H9 (cell line): ENCODE results near the gene CCDC82. TPM values are rescaled to one million over a fixed set of nuclear protein-coding genes. Genes with fewer than 3 reads are reported as not detected.

ENCODE experiments used
- DNase-seq: peaks from one replicate; pipeline ENCODE4 v3.0.0-alpha.2; 2017
- H2AFZ ChIP-seq: one replicate; pipeline ENCODE4 v1.6.1; 2013; ENCODE audit warnings: mild to moderate bottlenecking, low read length, control low read depth, moderate library complexity
- H2AK5ac ChIP-seq: 2 replicates; pipeline ENCODE4 v1.6.1; 2013; ENCODE audit warnings: low read length, control low read depth, mixed read lengths; ENCODE audit not compliant: insufficient read length
- H2BK120ac ChIP-seq: one replicate; pipeline ENCODE4 v1.6.1; 2013; ENCODE audit warnings: low read depth, mild to moderate bottlenecking, low read length, control low read depth, inconsistent platforms; ENCODE audit not compliant: poor library complexity, severe bottlenecking
- H2BK12ac ChIP-seq: 2 replicates; pipeline ENCODE4 v1.6.1; 2013; ENCODE audit warnings: low read length, control low read depth, mixed read lengths, low read depth; ENCODE audit not compliant: insufficient read length
- H2BK15ac ChIP-seq: 2 replicates; pipeline ENCODE4 v1.6.1; 2013; ENCODE audit warnings: low read depth, low read length, control low read depth
- H2BK20ac ChIP-seq: one replicate; pipeline ENCODE4 v1.6.1; 2013; ENCODE audit warnings: low read depth, mild to moderate bottlenecking, low read length, control low read depth, inconsistent platforms; ENCODE audit not compliant: poor library complexity, severe bottlenecking
- H2BK5ac ChIP-seq: 2 replicates; pipeline ENCODE4 v1.6.1; 2013; ENCODE audit warnings: low read length, control low read depth, mixed read lengths; ENCODE audit not compliant: insufficient read length
- H3K14ac ChIP-seq: 2 replicates; pipeline ENCODE4 v1.6.1; 2013; ENCODE audit warnings: low read length, control low read depth; ENCODE audit not compliant: insufficient read depth
- H3K18ac ChIP-seq: 2 replicates; pipeline ENCODE4 v1.6.1; 2013; ENCODE audit warnings: low read depth, mild to moderate bottlenecking, mixed read lengths, low read length, control low read depth; ENCODE audit not compliant: insufficient read length
- H3K23ac ChIP-seq: 2 replicates; pipeline ENCODE4 v1.6.1; 2013; ENCODE audit warnings: low read length, control low read depth, mixed read lengths, low read depth; ENCODE audit not compliant: insufficient read length
- H3K23me2 ChIP-seq: 2 replicates; pipeline ENCODE4 v1.6.1; 2013; ENCODE audit warnings: low read depth, mild to moderate bottlenecking, mixed read lengths, low read length, control low read depth; ENCODE audit not compliant: insufficient read length, poor library complexity, severe bottlenecking
- H3K27ac ChIP-seq: 2 replicates; pipeline ENCODE4 v1.5.1; 2013; ENCODE audit warnings: low read length, control low read depth, mixed read lengths, low read depth; ENCODE audit not compliant: insufficient read length
- H3K27me3 ChIP-seq: 2 replicates; pipeline ENCODE4 v1.6.1; 2013; ENCODE audit warnings: low read length, control low read depth, inconsistent platforms; ENCODE audit not compliant: insufficient read depth
- H3K4ac ChIP-seq: 2 replicates; pipeline ENCODE4 v1.6.1; 2013; ENCODE audit warnings: low read depth, mild to moderate bottlenecking, control low read depth, inconsistent platforms, low read length, moderate library complexity
- H3K4me1 ChIP-seq: 2 replicates; pipeline ENCODE4 v1.6.1; 2013; ENCODE audit warnings: low read length, control low read depth, inconsistent platforms; ENCODE audit not compliant: insufficient read depth
- H3K4me2 ChIP-seq: 2 replicates; pipeline ENCODE4 v1.6.1; 2013; ENCODE audit warnings: low read length, control low read depth, mixed read lengths; ENCODE audit not compliant: insufficient read length, insufficient read depth
- H3K56ac ChIP-seq: 2 replicates; pipeline ENCODE4 v1.6.1; 2013; ENCODE audit warnings: low read depth, mild to moderate bottlenecking, mixed read lengths, low read length, control low read depth; ENCODE audit not compliant: insufficient read length
- H3K79me1 ChIP-seq: 2 replicates; pipeline ENCODE4 v1.6.1; 2013; ENCODE audit warnings: low read depth, mild to moderate bottlenecking, moderate library complexity, low read length, control low read depth, inconsistent platforms; ENCODE audit not compliant: insufficient read depth, poor library complexity, severe bottlenecking
- H3K79me2 ChIP-seq: 2 replicates; pipeline ENCODE4 v1.6.1; 2013; ENCODE audit warnings: low read length, control low read depth, inconsistent platforms; ENCODE audit not compliant: insufficient read depth
- H3K9ac ChIP-seq: 2 replicates; pipeline ENCODE4 v1.6.1; 2013; ENCODE audit warnings: low read length, control low read depth, mixed read lengths; ENCODE audit not compliant: insufficient read length; ENCODE audit errors: extremely low read depth
- H3K9me3 ChIP-seq: one replicate; pipeline ENCODE4 v1.6.1; 2013; ENCODE audit warnings: low read depth, low read length, inconsistent platforms; ENCODE audit not compliant: control insufficient read depth
- H3T11ph ChIP-seq: one replicate; pipeline ENCODE4 v1.6.1; 2013; ENCODE audit warnings: mild to moderate bottlenecking, low read length, control low read depth, inconsistent platforms
- H4K20me1 ChIP-seq: one replicate; pipeline ENCODE4 v1.6.1; 2013; ENCODE audit not compliant: control insufficient read depth, insufficient read length, insufficient read depth
- H4K5ac ChIP-seq: 2 replicates; pipeline ENCODE4 v1.6.1; 2013; ENCODE audit warnings: low read depth, mild to moderate bottlenecking, mixed read lengths, low read length, control low read depth; ENCODE audit not compliant: insufficient read length
- H4K8ac ChIP-seq: replicated peaks from 2 replicates; pipeline ENCODE4 v1.6.1; 2013; ENCODE audit warnings: low read length, control low read depth, mixed read lengths, low read depth; ENCODE audit not compliant: insufficient read length
- H4K91ac ChIP-seq: 2 replicates; pipeline ENCODE4 v1.6.1; 2013; ENCODE audit warnings: low read depth, mild to moderate bottlenecking, moderate library complexity, mixed read lengths, low read length, control low read depth; ENCODE audit not compliant: insufficient read length
- H3K27ac Mint-ChIP-seq, 3 experiments: 2 replicates in 2 of 3; 3 replicates in 1 of 3; pipeline ENCODE4 v1.8.0; 2020 to 2021; ENCODE audit warnings: mixed read lengths in 3 of 3, mild to moderate bottlenecking in 1 of 3, moderate library complexity in 1 of 3
- H3K27me3 Mint-ChIP-seq: 2 replicates; pipeline ENCODE4 v1.8.0; 2021; ENCODE audit warnings: low read depth, mild to moderate bottlenecking, moderate library complexity, mixed read lengths
- H3K36me3 Mint-ChIP-seq, 3 experiments: 2 replicates in 2 of 3; 3 replicates in 1 of 3; pipeline ENCODE4 v1.8.0; 2020 to 2021; ENCODE audit warnings: low read depth in 3 of 3, mixed read lengths in 3 of 3; ENCODE audit not compliant: insufficient read depth in 1 of 3
- H3K4me1 Mint-ChIP-seq, 2 experiments: 2 replicates each; pipeline ENCODE4 v1.8.0; 2020; ENCODE audit warnings: mixed read lengths in 2 of 2
- H3K4me3 Mint-ChIP-seq, 2 experiments: 2 replicates in 1 of 2; 3 replicates in 1 of 2; pipeline ENCODE4 v1.8.0; 2020 to 2021; ENCODE audit warnings: mild to moderate bottlenecking in 2 of 2, mixed read lengths in 2 of 2, moderate library complexity in 1 of 2
- H3K9me3 Mint-ChIP-seq, 2 experiments: 2 replicates in 1 of 2; 3 replicates in 1 of 2; pipeline ENCODE4 v1.8.0; 2020; ENCODE audit warnings: mild to moderate bottlenecking in 2 of 2, mixed read lengths in 2 of 2, moderate library complexity in 1 of 2
- CTCF ChIP-seq: fragments of 200-600 bp; sonication (generic); conservative IDR thresholded peaks from 3 replicates; pipeline ENCODE4 v1.8.0; 2021; ENCODE audit warnings: antibody characterized with exemption, mild to moderate bottlenecking
- WGBS: extraction: QIAGEN DNeasy Blood & Tissue Kit; methylation state at CpG from one replicate; pipeline ENCODE4 v1.1.7; 2013; ENCODE audit warnings: missing lambda C conversion rate, low lambda C conversion rate, mixed read lengths; ENCODE audit not compliant: insufficient read length; ENCODE audit errors: extremely low coverage; 5-methylcytosine and 5-hydroxymethylcytosine counted together
- total RNA-seq: library from RNA; stranded (reverse); gene quantifications from 2 replicates; pipeline ENCODE4 v1.2.1, GENCODE V29; 2021

CCDC82 gene
- total RNA-seq, 1 experiment from 2014 or later, result 17.4 TPM

GRCh38 chr11:96318399-96318798, 71.3 kb downstream of the CCDC82 start:
- Histone ChIP-seq H3K18ac (no peak overlapping the region), H2AK5ac (no peak overlapping the region), H3K4ac (no peak overlapping the region), H3K27ac (no peak overlapping the region), H3K4me2 (no peak overlapping the region), H3K79me1 (no peaks in the 10 kb centered on the region), H3K9ac (no peak overlapping the region), H3K4me1 (peaks cover 9% of the 10 kb centered on the region; the same call in 1 of the 2 replicates), H2BK120ac (no peak overlapping the region), H4K91ac (no peak overlapping the region), H2BK5ac (no peak overlapping the region), H3K27me3 (no peaks in the 10 kb centered on the region), H2AFZ (no peak overlapping the region), H3K23ac (no peak overlapping the region), H3K14ac (no peak overlapping the region), H3K79me2 (peaks cover 2% of the 10 kb centered on the region; the same call in 1 of the 2 replicates), H4K5ac (no peak overlapping the region), H4K20me1 (no peaks in the 10 kb centered on the region), H2BK20ac (no peak overlapping the region), H3T11ph (no peak overlapping the region), H4K8ac (no peak overlapping the region), H2BK15ac (no peak overlapping the region), H3K23me2 (no peaks in the 10 kb centered on the region), H2BK12ac (no peak overlapping the region), H3K56ac (no peak overlapping the region), H3K9me3 (no peaks in the 10 kb centered on the region)
- Mint-ChIP-seq H3K4me1 (peaks cover 27 to 48% of the 10 kb centered on the region in 2 experiments), H3K27ac (no peak overlapping the region), H3K4me3 (no peak overlapping the region), H3K9me3 (no peaks in the 10 kb centered on the region), H3K36me3 (no peaks in the 10 kb centered on the region; a peak in 1 of 7 replicates), H3K27me3 (no peaks in the 10 kb centered on the region)
- TF ChIP-seq CTCF, result no peak
- WGBS, result no CpG with 5 or more reads among the region's 1 CpG
- DNase-seq, result no peak
